Stimulated activated CD8-positive, alpha-beta memory T cell treated with anti-CD3 and anti-CD28 coated beads, Interleukin-4, amount 100 ng/mL, for 24 hours (primary cell): ENCODE results near the gene CBFA2T3.

ENCODE experiments used
- DNase-seq: peaks from one replicate; pipeline ENCODE4 v3.0.0-alpha.2; 2020; ENCODE audit warnings: low read depth

Gene CBFA2T3

GRCh38 chr16:88888461-88889387, 88.3 kb downstream of the CBFA2T3 start:
- no peak for DNase-seq

GRCh38 chr16:88888057-88888456, 89.0 kb downstream of the CBFA2T3 start:
- no peak for DNase-seq

- DNase-seq, result no peak
These were observed 90.0 kb downstream of the CBFA2T3 start for GRCh38 chr16:88886845-88887521.

GRCh38 chr16:88886420-88886844, 90.6 kb downstream of the CBFA2T3 start:
- DNase-seq, result no peak

- no peak for DNase-seq
These were observed 91.2 kb downstream of the CBFA2T3 start for GRCh38 chr16:88885693-88886280.

- no peak for DNase-seq
These were observed 92.3 kb downstream of the CBFA2T3 start for GRCh38 chr16:88884569-88885271.

GRCh38 chr16:88883946-88884345, 93.1 kb downstream of the CBFA2T3 start:
- DNase-seq, result no peak

- no peak for DNase-seq
These were observed 93.7 kb downstream of the CBFA2T3 start for GRCh38 chr16:88883117-88883895.

- DNase-seq, result no peak
These were observed 94.5 kb downstream of the CBFA2T3 start for GRCh38 chr16:88882358-88883030.

GRCh38 chr16:88881675-88882357, 95.2 kb downstream of the CBFA2T3 start:
- DNase-seq, result no peak

GRCh38 chr16:88881007-88881615, 95.9 kb downstream of the CBFA2T3 start:
- DNase-seq, result no peak

GRCh38 chr16:88880226-88881006, 96.6 kb downstream of the CBFA2T3 start:
- no peak for DNase-seq

GRCh38 chr16:88879788-88880055, 97.3 kb downstream of the CBFA2T3 start:
- DNase-seq, result no peak

GRCh38 chr16:88878967-88879787, 97.8 kb downstream of the CBFA2T3 start:
- DNase-seq, result no peak

- no peak for DNase-seq
These were observed 98.7 kb downstream of the CBFA2T3 start for GRCh38 chr16:88878356-88878755.

- DNase-seq, result no peak
These were observed 99.3 kb downstream of the CBFA2T3 start for GRCh38 chr16:88877564-88878289.

- no peak for DNase-seq
These were observed 100.0 kb downstream of the CBFA2T3 start for GRCh38 chr16:88876942-88877526.
